GM19397 (cell line): ENCODE measurements around the gene APOBEC3G.

ENCODE experiments used
- ATAC-seq: cut with Tn5 transposase; IDR thresholded peaks from one replicate; pipeline ENCODE4 v1.9.1; 2021; ENCODE audit warnings: mild to moderate bottlenecking, moderate library complexity; ENCODE audit not compliant: unreplicated experiment

The APOBEC3G gene

DNA sequence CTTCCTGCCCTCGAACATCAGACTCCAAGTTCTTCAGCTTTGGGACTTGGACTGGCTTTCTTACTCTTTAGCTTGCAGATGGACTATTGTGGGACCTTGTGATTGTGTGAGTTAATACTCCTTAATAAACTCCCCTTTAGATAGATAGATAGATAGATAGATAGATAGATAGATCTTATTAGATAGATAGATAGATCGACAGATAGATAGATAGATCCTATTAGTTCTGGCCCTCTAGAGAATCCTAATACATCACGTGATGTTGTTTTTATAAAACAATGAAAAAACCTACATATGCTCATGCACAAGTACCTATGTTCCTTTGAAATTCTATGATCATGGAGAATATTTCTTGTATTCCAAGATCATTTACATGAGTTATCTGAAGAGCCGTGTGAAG, 43.9 kb downstream of the APOBEC3G start:
- ATAC-seq = no peak

DNA sequence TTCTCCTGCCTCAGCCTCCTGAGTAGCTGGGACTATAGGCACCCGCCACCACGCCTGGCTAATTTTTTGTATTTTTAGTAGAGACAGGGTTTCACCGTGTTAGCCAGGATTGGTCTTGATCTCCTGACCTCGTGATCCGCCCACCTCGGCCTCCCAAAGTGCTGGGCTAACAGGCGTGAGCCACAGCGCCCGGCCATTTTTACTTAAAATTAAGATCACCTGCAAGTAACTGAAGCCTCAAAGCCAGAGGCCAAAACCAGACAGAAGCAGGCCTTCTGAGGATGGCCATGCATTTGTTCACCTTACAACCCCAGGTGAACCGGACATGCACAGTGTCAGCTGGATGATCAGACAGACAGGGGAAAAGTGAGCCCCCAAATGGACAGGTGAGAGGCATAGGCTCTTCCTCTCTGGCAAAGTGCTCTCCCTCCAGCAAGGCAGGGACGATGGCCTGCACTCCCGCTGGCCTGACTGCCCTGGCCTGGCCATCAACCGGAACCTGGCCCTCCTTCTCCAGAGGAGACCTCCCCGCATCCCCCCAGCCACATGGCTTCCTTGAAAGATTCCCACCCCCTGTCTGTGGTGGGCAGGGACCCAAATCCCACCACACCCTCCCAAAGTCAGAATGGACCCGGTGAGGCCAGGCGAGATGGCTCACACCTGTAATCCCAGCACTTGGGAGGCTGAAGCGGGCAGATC, 45.8 kb downstream of the APOBEC3G start:
- ATAC-seq = no peak

DNA sequence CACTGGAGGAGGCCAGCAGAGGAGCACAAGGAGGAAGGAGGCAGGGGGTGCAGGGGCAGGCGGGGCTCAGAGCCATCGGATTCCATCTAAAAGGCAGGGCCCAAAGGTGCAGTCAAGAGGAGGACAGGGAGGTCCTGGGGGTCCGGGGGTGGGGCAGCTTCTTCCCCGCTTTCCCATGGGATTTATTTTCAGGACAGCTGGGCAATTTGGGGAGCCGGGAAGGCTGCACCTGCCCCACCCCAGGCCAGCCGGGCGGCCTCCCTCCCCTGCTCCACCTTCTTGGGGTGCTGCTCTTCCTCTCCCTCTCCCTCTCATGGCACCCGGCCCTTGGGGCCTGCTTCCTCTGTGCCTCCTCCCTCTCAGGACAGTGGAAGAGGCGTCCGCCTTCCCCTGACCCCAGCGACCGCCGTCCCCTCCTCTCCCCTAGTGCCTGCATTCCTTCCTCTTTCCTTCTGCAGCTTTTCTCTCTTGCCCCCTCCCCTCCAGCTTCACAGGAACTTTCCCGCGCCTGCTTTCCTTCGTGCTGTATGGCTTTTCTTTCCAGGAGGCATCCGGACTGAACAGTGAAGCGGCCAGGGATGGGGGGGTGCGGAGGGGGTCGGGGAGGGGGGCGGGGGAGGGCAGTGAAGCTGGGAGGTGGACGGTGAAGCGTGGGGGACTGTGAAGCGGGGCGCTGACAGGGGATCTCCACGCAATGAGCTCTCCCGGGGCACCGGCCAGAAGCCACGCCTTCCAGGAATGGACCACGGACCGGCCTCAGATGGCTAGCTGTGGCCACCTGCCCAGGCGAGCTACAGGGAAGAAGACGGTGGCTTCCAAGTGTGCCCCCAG, 46.9 kb downstream of the APOBEC3G start:
- ATAC-seq = no peak

DNA sequence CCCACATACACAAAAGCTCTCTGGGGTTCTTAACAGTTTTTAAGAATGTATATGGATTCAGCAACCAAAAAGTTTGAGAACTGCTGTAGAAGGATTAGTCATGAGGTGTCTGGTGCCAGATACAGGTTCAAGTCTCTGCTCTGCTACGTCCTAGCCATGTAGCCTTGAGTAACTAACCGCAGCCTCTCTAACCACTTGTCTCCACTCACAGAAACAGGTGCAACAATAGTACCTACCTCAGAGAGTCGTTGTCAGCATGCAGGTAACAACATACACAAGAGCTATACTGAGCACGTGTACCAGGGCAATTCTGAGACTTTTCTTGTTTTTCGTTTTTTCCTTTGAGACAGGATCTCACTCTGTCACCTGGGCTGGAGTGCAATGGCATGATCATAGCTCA, 48.5 kb downstream of the APOBEC3G start:
- no peak for ATAC-seq

DNA sequence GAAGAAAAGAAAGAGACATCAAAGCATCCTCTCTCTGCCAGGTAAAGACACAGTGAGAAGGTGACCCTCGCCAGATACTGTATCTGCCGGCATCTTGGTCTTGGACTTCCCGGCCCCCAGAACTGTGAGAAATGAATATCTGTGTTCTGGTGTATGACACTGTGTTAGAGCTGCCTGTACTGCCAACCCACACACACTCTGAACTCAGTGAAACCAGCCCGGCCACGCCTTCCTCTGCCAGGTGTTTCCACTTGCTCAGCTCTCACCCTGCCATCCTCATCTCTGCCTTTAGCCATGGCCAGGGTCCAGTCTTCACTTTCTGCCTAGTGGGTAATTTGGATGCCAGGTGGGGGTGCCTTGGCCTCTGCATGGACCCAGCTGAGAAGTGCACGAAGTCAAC, 51.4 kb downstream of the APOBEC3G start:
- no peak for ATAC-seq

DNA sequence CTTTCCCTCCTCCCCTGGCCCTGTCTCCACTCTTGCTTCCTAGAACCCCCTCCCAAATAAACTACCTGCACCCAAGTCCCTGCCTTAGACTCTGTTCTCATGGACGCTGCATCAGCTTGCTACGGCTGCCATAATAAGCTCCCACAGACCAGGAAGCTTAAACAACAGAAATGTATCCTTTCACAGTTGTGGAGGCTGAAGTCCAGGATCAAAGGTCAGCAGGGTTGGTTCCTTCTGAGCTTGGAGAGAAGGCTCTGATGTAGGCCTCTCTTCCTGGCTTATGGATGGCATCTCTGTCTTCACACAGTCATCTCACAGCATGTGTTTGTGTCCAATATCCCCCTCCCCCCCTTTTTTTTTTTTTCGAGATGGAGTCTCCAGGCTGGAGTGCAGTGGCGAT, 52.0 kb downstream of the APOBEC3G start:
- no peak for ATAC-seq

DNA sequence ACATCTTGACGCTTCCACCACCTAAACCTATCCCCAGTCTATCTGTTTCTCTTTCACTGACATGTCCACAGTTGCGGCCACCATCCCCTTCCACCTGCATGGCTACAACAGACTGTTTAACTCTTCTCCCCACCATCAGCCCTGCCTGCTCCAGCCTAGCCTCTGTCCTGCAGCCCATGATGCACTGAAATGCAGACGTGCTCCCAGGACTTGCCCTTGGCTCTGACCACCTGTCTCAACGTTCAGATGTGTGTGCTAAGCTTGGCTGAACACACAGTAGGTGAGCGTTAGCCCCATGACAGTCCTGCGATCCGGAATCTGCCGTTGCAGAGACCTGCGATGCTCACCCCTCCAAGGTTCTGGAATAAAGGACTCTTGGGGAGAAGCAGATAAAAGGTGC, 52.7 kb downstream of the APOBEC3G start:
- no peak for ATAC-seq

DNA sequence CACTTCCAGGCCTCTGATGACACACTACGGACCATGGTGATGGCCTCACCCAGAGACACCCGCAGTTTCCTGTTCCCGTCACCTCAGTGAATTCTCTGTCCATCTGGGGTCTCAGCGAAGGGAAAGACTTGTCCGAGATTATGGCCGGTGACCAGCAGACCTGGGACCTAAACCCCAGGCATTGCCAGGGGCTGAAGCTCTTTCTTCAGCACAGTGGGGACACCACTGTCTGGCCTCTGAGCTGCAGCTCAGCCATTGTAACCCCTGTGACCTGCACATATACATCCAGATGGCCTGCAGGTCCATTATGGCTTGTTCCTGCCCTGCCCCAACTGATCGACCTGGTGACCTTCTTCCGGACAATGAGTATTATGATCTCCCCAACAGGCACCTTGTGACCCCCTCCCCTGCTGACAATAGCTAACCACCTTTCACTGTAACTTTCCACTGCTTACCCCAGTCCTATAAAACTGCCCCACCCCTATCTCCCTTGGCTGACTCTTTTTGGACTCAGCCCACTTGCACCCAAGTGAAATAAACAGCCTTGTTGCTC, 53.2 kb downstream of the APOBEC3G start:
- no peak for ATAC-seq

DNA sequence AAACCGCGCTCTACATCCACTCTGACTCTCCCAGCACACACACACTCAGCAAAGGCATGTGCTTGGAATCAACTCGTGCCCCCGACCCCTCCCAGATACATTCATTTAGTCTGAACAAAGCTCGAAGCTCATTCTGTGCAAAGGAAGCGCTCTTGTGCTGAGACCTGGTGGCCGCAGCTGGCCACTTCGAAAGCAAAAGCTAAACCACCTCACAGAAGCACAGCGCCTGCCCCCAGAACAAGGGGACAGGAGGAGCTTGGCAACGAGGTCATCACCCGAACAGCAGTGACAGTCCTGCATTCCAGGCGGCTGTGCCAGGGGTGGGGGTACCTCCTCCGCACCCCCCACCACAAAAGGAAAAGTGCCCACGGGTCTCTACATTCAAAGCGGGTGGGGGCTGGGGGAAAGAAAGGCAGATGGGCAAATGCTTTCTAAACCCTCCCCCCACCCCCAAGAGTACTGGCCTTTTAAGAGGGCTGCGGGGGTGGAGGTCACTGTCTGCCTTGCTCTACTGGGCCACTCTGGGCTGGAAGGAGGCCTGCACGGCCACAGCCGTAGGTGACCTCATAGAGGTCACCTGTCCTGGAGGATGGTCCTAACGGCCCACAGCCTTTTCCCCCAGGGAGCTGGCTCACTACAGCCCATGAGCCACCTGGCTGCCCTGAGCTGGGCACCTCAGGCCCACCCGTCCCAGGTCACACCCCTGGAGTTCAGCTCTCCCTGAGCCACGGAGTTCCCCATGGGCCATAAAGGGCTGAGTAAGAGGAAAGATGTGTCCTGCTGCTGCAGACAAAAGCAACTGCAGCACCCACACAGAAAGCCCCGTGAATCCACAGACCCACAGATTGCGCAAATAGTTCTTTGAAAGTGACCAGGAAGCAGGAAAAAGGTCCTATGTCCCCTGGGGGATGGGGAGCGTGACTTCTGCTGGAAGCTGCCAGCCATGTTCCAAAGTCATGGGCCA, 54.1 kb downstream of the APOBEC3G start:
- no peak for ATAC-seq

DNA sequence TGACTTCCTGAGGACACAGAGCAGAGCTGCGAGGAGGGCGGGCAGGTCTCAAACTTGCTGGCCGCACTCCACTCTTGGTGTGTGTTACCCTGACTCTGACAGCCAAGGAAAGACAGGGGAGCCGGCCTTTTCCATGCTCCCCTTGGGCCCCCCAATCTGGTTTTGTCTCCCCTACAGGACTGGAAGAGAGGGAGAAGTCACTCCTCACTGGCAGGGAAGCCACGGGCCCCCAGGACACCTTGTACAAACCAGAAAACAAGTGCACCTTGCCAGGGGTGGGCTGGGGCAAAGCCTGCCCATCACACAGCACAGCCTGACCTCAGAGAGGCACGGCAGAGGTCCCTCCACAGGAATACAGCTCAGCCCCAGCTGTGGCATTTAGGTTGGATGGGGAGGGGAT, 55.2 kb downstream of the APOBEC3G start:
- ATAC-seq = no peak

DNA sequence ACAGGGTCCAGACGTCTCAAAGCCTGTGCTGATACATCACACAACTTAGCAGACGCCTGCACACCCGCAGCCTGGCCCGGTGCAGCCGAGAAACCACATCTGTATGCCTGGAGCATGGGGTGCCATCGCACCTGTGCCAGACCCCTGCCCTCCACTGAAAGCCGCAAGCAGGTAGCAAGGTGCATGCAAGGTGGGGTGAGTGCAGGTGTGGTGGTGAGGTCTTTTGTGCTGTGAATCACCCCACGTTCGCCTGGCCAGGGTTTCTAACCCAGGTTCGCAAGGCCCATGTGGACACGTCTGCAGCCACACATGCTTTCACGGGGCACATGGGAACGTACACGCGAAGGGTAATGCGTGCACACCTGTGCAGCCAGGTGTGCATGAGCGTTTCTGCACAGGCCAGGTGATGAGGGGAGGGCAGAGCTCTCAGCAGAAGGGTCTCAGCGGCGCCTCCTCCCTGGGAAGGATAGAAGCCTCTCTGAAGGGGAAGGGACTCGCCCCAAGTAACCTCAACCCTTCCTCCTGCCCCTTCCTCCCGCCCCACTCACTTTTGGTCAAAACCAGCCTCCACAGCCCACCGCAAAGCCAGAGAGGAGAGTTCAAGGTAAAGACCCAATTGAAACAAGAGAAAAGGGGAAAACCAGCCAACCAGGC, 55.9 kb downstream of the APOBEC3G start:
- no peak for ATAC-seq

DNA sequence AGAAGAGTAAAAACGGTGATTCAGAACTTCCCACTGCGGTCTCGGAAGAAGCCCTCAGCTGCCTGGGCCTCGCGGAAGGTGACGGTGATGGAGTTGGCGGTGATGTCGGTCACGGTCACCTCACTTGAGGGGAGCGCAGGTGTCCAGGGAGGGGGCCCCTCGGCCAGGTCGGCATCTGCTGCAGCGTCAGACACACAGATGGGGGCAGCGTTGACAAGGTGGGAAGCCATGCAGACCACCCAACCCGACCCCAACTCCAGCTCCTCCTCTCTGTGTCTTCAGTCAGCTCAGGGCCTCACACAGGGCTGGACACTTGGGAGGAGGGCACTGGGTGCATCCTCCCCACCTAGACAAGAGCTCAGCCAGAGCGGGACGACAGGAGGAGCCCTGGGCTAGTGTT, 56.8 kb downstream of the APOBEC3G start:
- ATAC-seq = no peak

DNA sequence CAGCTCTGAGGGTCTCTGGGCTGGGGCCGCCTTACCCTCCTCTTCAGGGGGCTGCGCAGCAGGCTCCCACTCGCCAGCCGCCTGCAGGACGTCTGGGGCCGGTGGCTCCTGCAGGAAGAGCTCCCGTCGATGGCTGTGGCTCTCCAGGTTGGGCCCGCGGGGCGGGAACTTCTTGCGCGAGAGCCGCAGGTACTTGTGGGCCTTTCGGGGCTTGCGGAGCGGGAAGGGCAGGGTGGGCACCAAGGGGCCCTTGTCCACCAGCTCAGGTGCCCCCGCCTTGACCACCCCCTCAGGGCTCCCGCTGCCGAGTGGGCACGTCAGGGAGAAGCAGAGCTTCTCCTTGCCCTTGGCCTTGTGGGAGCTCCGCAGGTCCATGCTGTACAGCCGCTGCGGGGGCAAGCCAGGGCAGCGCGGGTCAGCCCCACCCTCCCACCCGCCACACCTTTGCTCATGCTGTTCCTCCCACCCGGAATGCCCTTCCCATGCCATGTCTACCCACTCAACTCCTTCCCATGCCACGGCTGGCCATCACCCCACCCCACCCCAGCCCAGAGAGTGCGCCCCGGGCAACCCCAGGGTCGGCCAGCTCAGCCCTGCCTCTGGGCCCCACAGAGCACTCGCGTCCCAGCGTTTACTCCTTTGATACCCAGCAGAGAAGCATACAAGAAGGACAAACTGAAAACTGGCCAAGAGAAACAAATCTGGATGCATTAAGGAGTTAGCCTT, 57.5 kb downstream of the APOBEC3G start:
- ATAC-seq = no peak

DNA sequence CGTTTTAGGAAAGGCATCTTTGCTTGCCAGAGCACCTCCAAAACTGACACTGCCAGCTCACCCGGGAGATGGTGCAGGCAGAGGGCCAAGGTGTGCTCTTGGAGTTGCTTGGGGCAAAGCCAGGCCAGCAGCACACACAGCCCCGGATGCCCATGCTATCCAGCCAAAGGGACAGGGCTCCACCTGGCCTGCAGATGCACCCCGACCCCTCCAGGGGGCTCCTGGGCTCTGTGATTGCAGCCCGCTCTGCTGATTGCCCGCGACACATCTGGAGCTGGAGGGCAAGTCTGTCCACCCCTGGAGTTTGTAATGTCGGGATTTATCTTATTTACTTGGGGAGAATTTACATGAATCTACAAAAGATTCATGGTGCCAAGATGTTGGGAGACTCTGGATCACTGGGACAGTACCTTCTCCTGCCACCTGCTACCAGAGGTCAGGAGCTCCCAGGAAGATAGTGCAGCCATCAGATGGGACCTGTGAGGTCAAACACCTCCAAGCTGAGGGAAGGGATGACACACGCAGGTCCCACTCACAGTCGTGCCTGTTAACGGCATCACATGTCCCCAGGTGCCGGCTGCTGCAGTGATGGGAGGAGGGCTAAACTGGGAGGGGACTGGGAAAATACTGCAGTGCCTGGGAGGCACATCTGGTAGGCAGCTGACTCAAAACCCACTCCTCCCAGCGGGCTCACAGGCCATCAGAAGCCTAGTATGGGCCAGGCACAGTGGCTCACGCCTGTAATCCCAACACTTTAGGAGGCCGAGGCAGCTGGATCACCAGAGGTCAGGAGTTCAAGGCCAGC, 58.2 kb downstream of the APOBEC3G start:
- no peak for ATAC-seq

DNA sequence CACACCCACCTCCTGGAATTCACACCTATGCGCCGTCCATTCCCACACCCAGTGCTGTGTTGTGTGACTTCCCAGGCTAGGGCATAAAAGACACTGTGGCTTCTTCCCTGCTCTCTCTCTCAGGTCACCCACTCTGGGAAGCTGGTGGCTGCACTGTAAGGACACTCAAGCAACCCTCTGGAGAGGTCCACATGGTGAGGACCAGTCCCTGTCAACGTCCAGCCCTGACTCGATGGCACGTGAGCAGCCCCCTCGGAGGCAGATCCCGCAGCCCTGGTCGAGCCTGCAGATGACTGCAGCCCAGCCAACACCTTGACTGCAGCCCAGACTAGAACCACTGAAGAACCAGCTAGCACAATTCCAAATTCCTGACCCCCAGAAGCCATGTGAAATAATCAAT, 59.2 kb downstream of the APOBEC3G start:
- ATAC-seq = no peak
